Activated CD8-positive, alpha-beta memory T cell treated with anti-CD3 and anti-CD28 coated beads, Interleukin-2, amount 50 U/mL, for 1 hour (primary cell): ENCODE data around the gene KCNMB3.
"Not testable (repeated sequence)": the region's sequence is repeated elsewhere in the genome, so short reads cannot be mapped to it uniquely, and the experiment has no call there.

Source experiments
- DNase-seq: peaks from one replicate; pipeline ENCODE4 v3.0.0-alpha.2; 2020; ENCODE audit errors: extremely low read depth

KCNMB3 gene

GRCh38 chr3:179264449-179264848 is 13.5 kb upstream of the KCNMB3 start:
- DNase-seq, result no peak

GRCh38 chr3:179263134-179263533 is 12.2 kb upstream of the KCNMB3 start:
- DNase-seq, result no peak

- DNase-seq, result peak; percentile 13
Measured at GRCh38 chr3:179260949-179261765, 10.2 kb upstream of the KCNMB3 start.

GRCh38 chr3:179259959-179260756 is 9.2 kb upstream of the KCNMB3 start:
- not testable (repeated sequence) for DNase-seq

- DNase-seq, result no peak
Measured at GRCh38 chr3:179258820-179259219, 7.9 kb upstream of the KCNMB3 start.

GRCh38 chr3:179257742-179258141 is 6.8 kb upstream of the KCNMB3 start:
- DNase-seq, result not testable (repeated sequence)

GRCh38 chr3:179256813-179257212 is 5.9 kb upstream of the KCNMB3 start:
- no peak for DNase-seq

- DNase-seq, result no peak
Measured at GRCh38 chr3:179247289-179248015, 3.5 kb downstream of the KCNMB3 start.

- DNase-seq, result no peak
Measured at GRCh38 chr3:179244878-179245277, 6.0 kb downstream of the KCNMB3 start.

- DNase-seq, result not testable (repeated sequence)
Measured at GRCh38 chr3:179242859-179243258, 8.1 kb downstream of the KCNMB3 start.

- DNase-seq, result not testable (repeated sequence)
Measured at GRCh38 chr3:179240299-179240698, 10.6 kb downstream of the KCNMB3 start.

- DNase-seq, result no peak
Measured at GRCh38 chr3:179236669-179237301, 14.1 kb downstream of the KCNMB3 start.

- DNase-seq, result no peak
Measured at GRCh38 chr3:179234199-179234598, 16.7 kb downstream of the KCNMB3 start.

GRCh38 chr3:179233043-179233442 is 17.9 kb downstream of the KCNMB3 start:
- DNase-seq, result no peak

GRCh38 chr3:179229177-179229576 is 21.7 kb downstream of the KCNMB3 start:
- DNase-seq, result no peak

GRCh38 chr3:179227349-179227748 is 23.6 kb downstream of the KCNMB3 start:
- no peak for DNase-seq

GRCh38 chr3:179224584-179224983 is 26.3 kb downstream of the KCNMB3 start:
- no peak for DNase-seq

- no peak for DNase-seq
Measured at GRCh38 chr3:179223548-179223947, 27.4 kb downstream of the KCNMB3 start.

GRCh38 chr3:179218213-179218612 is 32.7 kb downstream of the KCNMB3 start:
- not testable (repeated sequence) for DNase-seq

GRCh38 chr3:179215550-179215949 is 35.4 kb downstream of the KCNMB3 start:
- DNase-seq, result not testable (repeated sequence)

GRCh38 chr3:179200790-179201189 is 50.1 kb downstream of the KCNMB3 start:
- no peak for DNase-seq

GRCh38 chr3:179196700-179197099 is 54.2 kb downstream of the KCNMB3 start:
- no peak for DNase-seq
